Left renal pelvis (tissue), 4 donors: ENCODE measurements around the gene RANBP10. TPM values are rescaled to one million over a fixed set of nuclear protein-coding genes. Genes with fewer than 3 reads are reported as not detected.
"Not testable (repeated sequence)": the region's sequence is repeated elsewhere in the genome, so short reads cannot be mapped to it uniquely, and the experiment has no call there.

Source experiments
- DNase-seq, 4 donors: peaks; one replicate each; pipeline ENCODE4 v3.0.0-alpha.2; 2013; ENCODE audit warnings: low read depth in 4 of 4, low spot score in 3 of 4
- polyA plus RNA-seq, 4 donors: library from polyadenylated mRNA; unstranded; fragments of 120-200 nt; gene quantifications; one replicate each; pipeline ENCODE4 v1.2.1, GENCODE V29; 2013; ENCODE audit not compliant: insufficient read length in 4 of 4

Gene RANBP10
- 10 to 100 TPM; 19.2 to 31.1 (median 21.8) TPM for polyA plus RNA-seq

- DNase-seq = peak; percentile 96 to 99 (median 98)
These were observed at the start of gene RANBP10, which contains the start of gene TSNAXIP1 for GRCh38 chr16:67806428-67807147. Gene RANBP10 (minus strand): TSS chr16:67806560. CDS start chr16:67806536, 24 bp downstream. Gene TSNAXIP1 (plus strand): TSS chr16:67806889. CDS start chr16:67807150, 261 bp downstream.

- no peak for DNase-seq
These were observed 49.4 kb upstream of the RANBP10 start for GRCh38 chr16:67855789-67856188.

GRCh38 chr16:67853670-67854069 lies 47.3 kb upstream of the RANBP10 start:
- DNase-seq = no peak

- no peak for DNase-seq
These were observed 41.8 kb upstream of the RANBP10 start for GRCh38 chr16:67848118-67848517.

GRCh38 chr16:67847064-67847861 lies 40.9 kb upstream of the RANBP10 start, which contains the start of gene CENPT:
Gene CENPT (minus strand): TSS chr16:67847693. CDS start chr16:67833859, 13,834 bp downstream.
- no peak for DNase-seq

- peak; percentile 90 to 94 (median 92) for DNase-seq
These were observed 40.1 kb upstream of the RANBP10 start, which contains the start of gene NUTF2 for GRCh38 chr16:67846320-67847063. Gene NUTF2 (plus strand): TSS chr16:67846933. CDS start chr16:67865131, 18,198 bp downstream.

GRCh38 chr16:67846063-67846319 lies 39.6 kb upstream of the RANBP10 start:
- DNase-seq = no peak

- DNase-seq = no peak
These were observed 39.1 kb upstream of the RANBP10 start for GRCh38 chr16:67845291-67846062.

- DNase-seq = no peak
These were observed 38.1 kb upstream of the RANBP10 start for GRCh38 chr16:67844497-67844896.

GRCh38 chr16:67843343-67843765 lies 37.0 kb upstream of the RANBP10 start:
- DNase-seq = no peak

GRCh38 chr16:67842509-67843342 lies 36.4 kb upstream of the RANBP10 start:
- DNase-seq = no peak

GRCh38 chr16:67841816-67842508 lies 35.6 kb upstream of the RANBP10 start, which contains the start of gene THAP11:
Gene THAP11 (plus strand): TSS chr16:67842320. CDS start chr16:67842555, 235 bp downstream.
- DNase-seq = peak; percentile 92 to 93 (median 92)

GRCh38 chr16:67841198-67841815 lies 34.9 kb upstream of the RANBP10 start:
- no peak for DNase-seq

- DNase-seq = no peak
These were observed 31.5 kb upstream of the RANBP10 start for GRCh38 chr16:67837811-67838210.

GRCh38 chr16:67837190-67837589 lies 30.8 kb upstream of the RANBP10 start:
- not testable (repeated sequence) for DNase-seq

- DNase-seq = no peak
These were observed 27.9 kb upstream of the RANBP10 start for GRCh38 chr16:67834242-67834614.

GRCh38 chr16:67833415-67834241 lies 27.3 kb upstream of the RANBP10 start:
- peak; percentile 83 to 88 (median 86) for DNase-seq
